DOHH2 (cell line): Measurements from ENCODE around the gene AZIN2.
A peak's percentile ranks its signal among the peaks of the same experiment; 100 is the strongest.

Experiments used
- H3F3A ChIP-seq: fragments of 200-600 bp; sonication (generic), shearing (Covaris generic); 2 replicates; pipeline ENCODE4 v1.6.0; 2016; ENCODE audit warnings: antibody characterized with exemption, mild to moderate bottlenecking; ENCODE audit not compliant: control insufficient read depth, insufficient read depth
- H3K27ac ChIP-seq: fragments of 200-600 bp; sonication (generic); 2 replicates; pipeline ENCODE4 v1.5.1; 2014; ENCODE audit warnings: low read depth, mild to moderate bottlenecking, low read length, moderate library complexity
- H3K27me3 ChIP-seq: fragments of 200-600 bp; sonication (generic); 2 replicates; pipeline ENCODE4 v1.6.1; 2014; ENCODE audit warnings: mild to moderate bottlenecking, low read length, mixed read lengths; ENCODE audit not compliant: control insufficient read depth
- H3K36me3 ChIP-seq: fragments of 200-600 bp; sonication (generic); 2 replicates; pipeline ENCODE4 v1.6.1; 2014; ENCODE audit warnings: mild to moderate bottlenecking, low read length, moderate library complexity, mixed read lengths; ENCODE audit not compliant: control insufficient read depth
- H3K4me1 ChIP-seq: fragments of 200-600 bp; sonication (generic); 2 replicates; pipeline ENCODE4 v1.6.1; 2014; ENCODE audit warnings: mild to moderate bottlenecking, low read length, mixed read lengths; ENCODE audit not compliant: control insufficient read depth
- H3K4me2 ChIP-seq: fragments of 200-600 bp; sonication (generic); 2 replicates; pipeline ENCODE4 v1.6.0; 2014; ENCODE audit warnings: mild to moderate bottlenecking, low read length, moderate library complexity
- H3K4me3 ChIP-seq: fragments of 200-600 bp; sonication (generic); 2 replicates; pipeline ENCODE4 v1.5.1; 2014; ENCODE audit warnings: mild to moderate bottlenecking, low read length, mixed read lengths
- H3K79me2 ChIP-seq: fragments of 200-600 bp; sonication (generic); 2 replicates; pipeline ENCODE4 v1.6.1; 2014; ENCODE audit warnings: mild to moderate bottlenecking, low read length, mixed read lengths; ENCODE audit not compliant: control insufficient read depth
- H3K9me2 ChIP-seq: fragments of 200-600 bp; sonication (generic); replicated peaks from 2 replicates; pipeline ENCODE4 v1.6.1; 2014; ENCODE audit warnings: mild to moderate bottlenecking, low read length, mixed read lengths; ENCODE audit not compliant: control insufficient read depth
- H3K9me3 ChIP-seq: fragments of 200-600 bp; sonication (generic); 2 replicates; pipeline ENCODE4 v1.6.1; 2014; ENCODE audit warnings: antibody characterized with exemption, low read length, mixed read lengths; ENCODE audit not compliant: control insufficient read depth, insufficient read depth
- H4K20me1 ChIP-seq: fragments of 200-600 bp; sonication (generic); 2 replicates; pipeline ENCODE4 v1.6.0; 2014; ENCODE audit warnings: low read depth, mild to moderate bottlenecking, antibody characterized with exemption, low read length, moderate library complexity; ENCODE audit not compliant: control insufficient read depth, insufficient read depth
- CTCF ChIP-seq: fragments of 200-600 bp; sonication (generic); IDR thresholded peaks from one replicate; pipeline ENCODE4 v1.5.1; 2014; ENCODE audit warnings: antibody characterized with exemption, mild to moderate bottlenecking, low read depth, low read length; ENCODE audit not compliant: poor library complexity, severe bottlenecking
- EZH2phosphoT487 ChIP-seq: fragments of 200-600 bp; sonication (generic); IDR thresholded peaks from 2 replicates; pipeline ENCODE4 v1.6.1; 2017; ENCODE audit warnings: borderline replicate concordance, mild to moderate bottlenecking, antibody characterized with exemption, low read length, moderate library complexity, mixed read lengths

Gene AZIN2

GRCh38 chr1:33055210-33056008, 25.5 kb upstream of the AZIN2 start:
- Histone ChIP-seq H4K20me1 (no peaks in the 10 kb centered on the region), H3K79me2 (no peaks in the 10 kb centered on the region), H3K36me3 (no peaks in the 10 kb centered on the region), H3K27me3 (no peaks in the 10 kb centered on the region), H3K4me1 (peaks cover 9% of the 10 kb centered on the region), H3K9me2 (no peaks in the 10 kb centered on the region), H3K9me3 (no peaks in the 10 kb centered on the region), H3K4me2 (no peak overlapping the region), H3K27ac (no peak overlapping the region), H3K4me3 (no peak overlapping the region), H3F3A (no peaks in the 10 kb centered on the region)
- TF ChIP-seq EZH2phosphoT487, result no peak
- TF ChIP-seq CTCF, result peak; percentile 84

DNA sequence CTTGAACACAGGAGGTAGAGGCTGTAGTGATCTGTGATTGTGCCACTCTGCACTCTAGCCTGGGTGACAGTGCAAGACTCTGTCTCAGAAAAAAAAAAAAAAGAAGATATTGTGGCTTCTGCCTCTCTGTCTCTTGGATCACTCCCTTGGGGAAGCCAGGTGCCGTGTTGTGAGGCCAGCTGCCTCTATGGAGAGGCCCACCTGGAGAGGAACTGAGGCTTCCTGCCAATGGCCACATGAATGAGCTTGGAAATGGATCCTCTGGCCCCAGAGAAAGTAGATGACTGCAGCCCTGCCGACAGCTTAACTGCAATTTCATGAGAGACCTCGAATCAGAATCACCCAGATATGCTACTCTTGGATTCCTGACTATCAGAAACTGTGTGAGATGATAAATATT, 24.5 kb upstream of the AZIN2 start:
- H3F3A ChIP-seq, result no peaks in the 10 kb centered on the region
- H3K4me3 ChIP-seq, result no peak overlapping the region
- H3K4me1 ChIP-seq, result peaks cover 9% of the 10 kb centered on the region
- no peaks in the 10 kb centered on the region for H3K36me3 ChIP-seq
- H3K27ac ChIP-seq, result no peak overlapping the region
- no peaks in the 10 kb centered on the region for H3K79me2 ChIP-seq
- H3K9me2 ChIP-seq, result no peaks in the 10 kb centered on the region
- H3K4me2 ChIP-seq, result no peak overlapping the region
- H3K27me3 ChIP-seq, result no peaks in the 10 kb centered on the region; the same call in 1 of the 2 replicates
- H4K20me1 ChIP-seq, result no peaks in the 10 kb centered on the region
- TF ChIP-seq CTCF, result no peak
- no peak for TF ChIP-seq EZH2phosphoT487
- no peaks in the 10 kb centered on the region for H3K9me3 ChIP-seq

DNA sequence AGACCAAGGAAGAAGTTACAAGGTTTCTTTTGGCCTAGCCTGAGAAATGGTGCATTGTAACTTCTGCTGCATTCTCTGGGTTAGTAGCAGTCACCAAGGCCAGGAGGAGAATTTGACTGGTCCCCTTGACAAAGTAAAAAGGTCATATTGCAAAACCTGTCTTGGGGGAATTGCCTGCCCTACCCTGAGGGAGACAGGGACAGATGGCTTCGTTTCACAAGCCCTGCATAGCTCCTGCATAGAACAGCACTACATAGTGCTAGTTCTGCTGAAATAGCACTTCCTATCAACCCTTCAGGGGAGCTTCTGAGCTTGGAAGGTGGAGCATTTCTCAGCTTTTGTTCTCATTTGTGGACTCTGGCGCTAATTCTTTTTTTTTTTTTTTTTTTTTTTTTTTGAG, 23.9 kb upstream of the AZIN2 start:
- no peaks in the 10 kb centered on the region for H3K36me3 ChIP-seq
- no peaks in the 10 kb centered on the region; the same call in 1 of the 2 replicates for H3K27me3 ChIP-seq
- peaks cover 9% of the 10 kb centered on the region for H3K4me1 ChIP-seq
- H3K4me3 ChIP-seq, result no peak overlapping the region
- no peaks in the 10 kb centered on the region for H3K79me2 ChIP-seq
- no peak overlapping the region for H3K4me2 ChIP-seq
- H3K27ac ChIP-seq, result no peak overlapping the region
- H3F3A ChIP-seq, result no peaks in the 10 kb centered on the region
- no peaks in the 10 kb centered on the region for H3K9me3 ChIP-seq
- TF ChIP-seq EZH2phosphoT487 (no peak), CTCF (no peak)
- no peaks in the 10 kb centered on the region for H4K20me1 ChIP-seq
- H3K9me2 ChIP-seq, result no peaks in the 10 kb centered on the region
